Thyroid gland (tissue), 4 donors: ENCODE measurements around the gene INO80E.

Experiments used
- POLR2A ChIP-seq, 2 donors: fragments of 450-650 bp; IDR thresholded peaks; one replicate each; pipeline ENCODE4 v1.6.1; 2017; ENCODE audit warnings: antibody characterized with exemption in 2 of 2, mild to moderate bottlenecking in 2 of 2, moderate library complexity in 1 of 2
- TF ChIP-seq, protein P1 (sequence below), 6 experiments: fragments of 200-600 bp in 3 of 6; fragments of 450-650 bp in 3 of 6; sonication (generic) in 3 of 6; IDR thresholded peaks; one replicate each; pipeline ENCODE4 v1.5.1; 2016 to 2019; ENCODE audit warnings: antibody characterized with exemption in 6 of 6, mild to moderate bottlenecking in 2 of 6, inconsistent platforms in 1 of 6, moderate library complexity in 1 of 6

DNA sequence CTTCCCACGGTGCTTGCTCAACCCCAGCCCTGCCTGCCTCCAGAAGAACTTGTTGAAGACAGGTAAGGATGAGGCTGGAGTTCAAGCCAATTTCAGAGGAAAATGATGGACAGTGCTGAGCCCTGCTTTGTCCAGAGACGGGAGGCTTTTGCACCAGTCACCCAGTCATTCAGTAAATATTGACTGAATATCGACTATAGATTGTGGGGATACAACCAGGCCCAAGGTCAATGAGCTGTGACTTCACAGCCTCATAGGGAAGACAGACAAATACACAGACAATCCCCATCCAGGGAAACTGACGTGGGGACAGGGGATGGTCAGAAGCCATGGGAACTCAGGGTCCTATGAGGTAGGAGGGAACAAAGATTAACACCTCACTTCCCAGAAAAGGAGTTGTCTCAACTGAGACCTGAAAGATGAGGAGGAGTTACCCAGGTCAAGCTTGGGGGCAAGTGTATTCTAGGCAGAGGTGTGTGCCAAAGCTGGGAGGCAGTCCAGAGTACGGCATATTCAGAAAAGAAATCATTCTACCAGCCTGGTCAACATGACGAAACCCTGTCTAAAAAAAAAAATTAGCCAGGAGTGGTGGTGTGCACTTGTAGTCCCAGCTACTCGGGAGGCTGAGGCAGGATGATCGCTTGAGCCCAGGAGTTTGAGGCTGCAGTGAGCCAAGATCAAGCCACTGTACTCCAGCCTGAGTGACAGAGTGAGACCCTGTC lies 20.7 kb downstream of the INO80E start:
- no peak for TF ChIP-seq POLR2A (IDR thresholded peaks at IDR 0.05)
- TF ChIP-seq, protein P1, sequence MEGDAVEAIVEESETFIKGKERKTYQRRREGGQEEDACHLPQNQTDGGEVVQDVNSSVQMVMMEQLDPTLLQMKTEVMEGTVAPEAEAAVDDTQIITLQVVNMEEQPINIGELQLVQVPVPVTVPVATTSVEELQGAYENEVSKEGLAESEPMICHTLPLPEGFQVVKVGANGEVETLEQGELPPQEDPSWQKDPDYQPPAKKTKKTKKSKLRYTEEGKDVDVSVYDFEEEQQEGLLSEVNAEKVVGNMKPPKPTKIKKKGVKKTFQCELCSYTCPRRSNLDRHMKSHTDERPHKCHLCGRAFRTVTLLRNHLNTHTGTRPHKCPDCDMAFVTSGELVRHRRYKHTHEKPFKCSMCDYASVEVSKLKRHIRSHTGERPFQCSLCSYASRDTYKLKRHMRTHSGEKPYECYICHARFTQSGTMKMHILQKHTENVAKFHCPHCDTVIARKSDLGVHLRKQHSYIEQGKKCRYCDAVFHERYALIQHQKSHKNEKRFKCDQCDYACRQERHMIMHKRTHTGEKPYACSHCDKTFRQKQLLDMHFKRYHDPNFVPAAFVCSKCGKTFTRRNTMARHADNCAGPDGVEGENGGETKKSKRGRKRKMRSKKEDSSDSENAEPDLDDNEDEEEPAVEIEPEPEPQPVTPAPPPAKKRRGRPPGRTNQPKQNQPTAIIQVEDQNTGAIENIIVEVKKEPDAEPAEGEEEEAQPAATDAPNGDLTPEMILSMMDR (IDR thresholded peaks at IDR 0.05): no peak
